Endothelial cell (in vitro differentiated cells): ENCODE results near the gene SLC30A2. TPM values are rescaled to one million over a fixed set of nuclear protein-coding genes. Genes with fewer than 3 reads are reported as not detected.

Experiments used
- DNase-seq: peaks from one replicate; pipeline ENCODE4 v3.0.0; 2021; ENCODE audit warnings: low spot score
- H3K27ac Mint-ChIP-seq: one replicate; pipeline ENCODE4 v1.8.0; 2021; ENCODE audit warnings: mixed read lengths, inconsistent platforms; ENCODE audit not compliant: unreplicated experiment
- H3K27me3 Mint-ChIP-seq: one replicate; pipeline ENCODE4 v1.8.0; 2021; ENCODE audit warnings: mild to moderate bottlenecking, moderate library complexity, mixed read lengths, inconsistent platforms; ENCODE audit not compliant: unreplicated experiment
- H3K36me3 Mint-ChIP-seq: one replicate; pipeline ENCODE4 v1.8.0; 2021; ENCODE audit warnings: mild to moderate bottlenecking, low read depth, mixed read lengths, inconsistent platforms; ENCODE audit not compliant: unreplicated experiment
- H3K4me1 Mint-ChIP-seq: one replicate; pipeline ENCODE4 v1.8.0; 2021; ENCODE audit warnings: mild to moderate bottlenecking, mixed read lengths, inconsistent platforms; ENCODE audit not compliant: unreplicated experiment
- H3K4me3 Mint-ChIP-seq: one replicate; pipeline ENCODE4 v1.8.0; 2021; ENCODE audit warnings: mild to moderate bottlenecking, mixed read lengths, inconsistent platforms; ENCODE audit not compliant: unreplicated experiment
- H3K9me3 Mint-ChIP-seq: one replicate; pipeline ENCODE4 v1.8.0; 2021; ENCODE audit warnings: mixed read lengths, inconsistent platforms; ENCODE audit not compliant: unreplicated experiment
- total RNA-seq: library from RNA; stranded (reverse); fragmentation: NEBNext Ultra II Directional; extraction: Animal tissue kit (Norgen Biotek cat#: 25700); gene quantifications from one replicate; pipeline ENCODE4 v1.2.1, GENCODE V29; 2021; ENCODE audit not compliant: unreplicated experiment
- TF ChIP-seq, protein P1 (sequence below): fragments of 200-600 bp; sonication (generic); IDR thresholded peaks from one replicate; pipeline ENCODE4 v1.5.0; 2021; ENCODE audit warnings: antibody characterized with exemption; ENCODE audit not compliant: unreplicated experiment

SLC30A2 gene
- total RNA-seq, 1 donor from 2014 or later: not detected

- no peaks in the 10 kb centered on the region for H3K36me3 Mint-ChIP-seq
- H3K27me3 Mint-ChIP-seq: peaks cover 5% of the 10 kb centered on the region
- no peaks in the 10 kb centered on the region for H3K9me3 Mint-ChIP-seq
- DNase-seq: no peak
- TF ChIP-seq, protein P1, sequence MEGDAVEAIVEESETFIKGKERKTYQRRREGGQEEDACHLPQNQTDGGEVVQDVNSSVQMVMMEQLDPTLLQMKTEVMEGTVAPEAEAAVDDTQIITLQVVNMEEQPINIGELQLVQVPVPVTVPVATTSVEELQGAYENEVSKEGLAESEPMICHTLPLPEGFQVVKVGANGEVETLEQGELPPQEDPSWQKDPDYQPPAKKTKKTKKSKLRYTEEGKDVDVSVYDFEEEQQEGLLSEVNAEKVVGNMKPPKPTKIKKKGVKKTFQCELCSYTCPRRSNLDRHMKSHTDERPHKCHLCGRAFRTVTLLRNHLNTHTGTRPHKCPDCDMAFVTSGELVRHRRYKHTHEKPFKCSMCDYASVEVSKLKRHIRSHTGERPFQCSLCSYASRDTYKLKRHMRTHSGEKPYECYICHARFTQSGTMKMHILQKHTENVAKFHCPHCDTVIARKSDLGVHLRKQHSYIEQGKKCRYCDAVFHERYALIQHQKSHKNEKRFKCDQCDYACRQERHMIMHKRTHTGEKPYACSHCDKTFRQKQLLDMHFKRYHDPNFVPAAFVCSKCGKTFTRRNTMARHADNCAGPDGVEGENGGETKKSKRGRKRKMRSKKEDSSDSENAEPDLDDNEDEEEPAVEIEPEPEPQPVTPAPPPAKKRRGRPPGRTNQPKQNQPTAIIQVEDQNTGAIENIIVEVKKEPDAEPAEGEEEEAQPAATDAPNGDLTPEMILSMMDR: no peak
- H3K4me1 Mint-ChIP-seq: peaks cover 19% of the 10 kb centered on the region
- H3K4me3 Mint-ChIP-seq: no peak overlapping the region
- H3K27ac Mint-ChIP-seq: no peak overlapping the region
Measured at GRCh38 chr1:26055041-26055440, 9.1 kb upstream of the SLC30A2 start.

- H3K4me1 Mint-ChIP-seq: peaks cover 19% of the 10 kb centered on the region
- no peak overlapping the region for H3K4me3 Mint-ChIP-seq
- peaks cover 3% of the 10 kb centered on the region for H3K27me3 Mint-ChIP-seq
- TF ChIP-seq, protein P1: no peak
- no peak for DNase-seq
- H3K27ac Mint-ChIP-seq: no peak overlapping the region
- no peaks in the 10 kb centered on the region for H3K36me3 Mint-ChIP-seq
- no peaks in the 10 kb centered on the region for H3K9me3 Mint-ChIP-seq
Measured at GRCh38 chr1:26053718-26054560, 8.0 kb upstream of the SLC30A2 start.

GRCh38 chr1:26050248-26050640, 4.3 kb upstream of the SLC30A2 start:
- peaks cover 10% of the 10 kb centered on the region for H3K27me3 Mint-ChIP-seq
- no peak overlapping the region for H3K27ac Mint-ChIP-seq
- no peak overlapping the region for H3K4me3 Mint-ChIP-seq
- TF ChIP-seq, protein P1: no peak
- no peak for DNase-seq
- no peaks in the 10 kb centered on the region for H3K36me3 Mint-ChIP-seq
- H3K9me3 Mint-ChIP-seq: no peaks in the 10 kb centered on the region
- H3K4me1 Mint-ChIP-seq: peaks cover 17% of the 10 kb centered on the region

- DNase-seq: no peak
- TF ChIP-seq, protein P1: no peak
- H3K9me3 Mint-ChIP-seq: no peaks in the 10 kb centered on the region
- H3K4me1 Mint-ChIP-seq: peaks cover 22% of the 10 kb centered on the region
- peaks cover 16% of the 10 kb centered on the region for H3K27me3 Mint-ChIP-seq
- no peaks in the 10 kb centered on the region for H3K36me3 Mint-ChIP-seq
- H3K27ac Mint-ChIP-seq: no peak overlapping the region
- no peak overlapping the region for H3K4me3 Mint-ChIP-seq
Measured at GRCh38 chr1:26049531-26050247, 3.8 kb upstream of the SLC30A2 start.
